Activated naive CD8-positive, alpha-beta T cell treated with anti-CD3 and anti-CD28 coated beads for 36 hours (primary cell): Measurements from ENCODE around the gene S100A2. TPM values are rescaled to one million over a fixed set of nuclear protein-coding genes. Genes with fewer than 3 reads are reported as not detected.
"Not testable (repeated sequence)": the region's sequence is repeated elsewhere in the genome, so short reads cannot be mapped to it uniquely, and the experiment has no call there.

Experiments used
- DNase-seq: peaks from one replicate; pipeline ENCODE4 v3.0.0; 2021
- H3K27ac Mint-ChIP-seq: one replicate; pipeline ENCODE4 v1.8.0; 2022; ENCODE audit warnings: mild to moderate bottlenecking, moderate library complexity, mixed read lengths
- H3K27me3 Mint-ChIP-seq: one replicate; pipeline ENCODE4 v1.8.0; 2022; ENCODE audit warnings: mild to moderate bottlenecking, mixed read lengths
- H3K36me3 Mint-ChIP-seq: one replicate; pipeline ENCODE4 v1.8.0; 2021; ENCODE audit warnings: mild to moderate bottlenecking, mixed read lengths
- H3K4me1 Mint-ChIP-seq: one replicate; pipeline ENCODE4 v1.8.0; 2021; ENCODE audit warnings: mixed read lengths
- H3K4me3 Mint-ChIP-seq: one replicate; pipeline ENCODE4 v1.8.0; 2022; ENCODE audit warnings: mild to moderate bottlenecking, moderate library complexity, mixed read lengths
- H3K9me3 Mint-ChIP-seq: one replicate; pipeline ENCODE4 v1.8.0; 2022; ENCODE audit warnings: mixed read lengths
- total RNA-seq, 2 experiments: library from RNA; stranded (reverse); gene quantifications; one replicate each; pipeline ENCODE4 v1.2.3, GENCODE V29; 2021

Gene S100A2
- total RNA-seq, 2 experiments from 2014 or later = 0.60 TPM; not detected in 1

DNA sequence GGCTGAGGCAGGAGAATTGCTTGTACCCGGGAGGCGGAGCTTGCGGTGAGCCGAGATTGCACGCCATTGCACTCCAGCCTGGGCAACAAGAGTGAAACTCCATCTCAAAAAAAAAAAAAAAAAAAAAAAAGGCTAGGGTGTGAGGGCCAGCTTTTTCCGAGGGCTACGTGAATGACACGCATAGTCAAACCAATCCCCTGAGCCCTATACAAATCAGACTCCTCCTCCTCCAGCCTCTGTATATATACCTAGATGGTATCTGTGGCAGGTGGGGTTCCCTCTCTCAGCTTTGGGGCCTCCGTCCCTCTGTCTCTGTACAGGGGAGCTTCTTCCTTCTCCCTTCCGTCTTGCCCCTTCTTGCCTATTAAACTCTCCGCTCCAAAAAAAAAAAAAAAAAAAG lies 40.5 kb upstream of the S100A2 start:
- no peak for DNase-seq
- Mint-ChIP-seq H3K27me3 (no peaks in the 10 kb centered on the region), H3K4me3 (no peak overlapping the region), H3K27ac (no peak overlapping the region), H3K4me1 (peaks cover 6% of the 10 kb centered on the region), H3K36me3 (no peaks in the 10 kb centered on the region), H3K9me3 (no peaks in the 10 kb centered on the region)

DNA sequence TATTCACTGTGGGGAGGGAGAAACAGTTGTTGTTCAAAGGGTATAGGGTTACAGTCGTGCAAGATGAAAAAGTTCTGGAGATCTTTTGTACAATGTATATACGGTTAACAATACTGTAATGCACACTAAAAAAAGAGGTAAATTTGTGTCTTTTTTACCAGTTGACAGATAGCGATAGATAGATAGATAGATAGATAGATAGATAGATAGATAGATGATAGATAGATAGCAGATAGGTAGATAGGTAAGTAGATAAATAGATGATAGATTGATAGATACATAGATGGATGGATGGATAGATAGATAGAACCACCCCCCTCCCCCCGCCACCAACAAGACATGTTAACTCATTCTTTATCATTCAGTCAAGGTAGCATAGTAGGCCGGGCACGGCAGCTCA lies 37.1 kb upstream of the S100A2 start:
- no peak for DNase-seq
- no peaks in the 10 kb centered on the region for H3K27me3 Mint-ChIP-seq
- H3K4me1 Mint-ChIP-seq = peaks cover 13% of the 10 kb centered on the region
- H3K4me3 Mint-ChIP-seq = no peak overlapping the region
- H3K27ac Mint-ChIP-seq = no peak overlapping the region
- H3K36me3 Mint-ChIP-seq = no peaks in the 10 kb centered on the region
- H3K9me3 Mint-ChIP-seq = no peaks in the 10 kb centered on the region

DNA sequence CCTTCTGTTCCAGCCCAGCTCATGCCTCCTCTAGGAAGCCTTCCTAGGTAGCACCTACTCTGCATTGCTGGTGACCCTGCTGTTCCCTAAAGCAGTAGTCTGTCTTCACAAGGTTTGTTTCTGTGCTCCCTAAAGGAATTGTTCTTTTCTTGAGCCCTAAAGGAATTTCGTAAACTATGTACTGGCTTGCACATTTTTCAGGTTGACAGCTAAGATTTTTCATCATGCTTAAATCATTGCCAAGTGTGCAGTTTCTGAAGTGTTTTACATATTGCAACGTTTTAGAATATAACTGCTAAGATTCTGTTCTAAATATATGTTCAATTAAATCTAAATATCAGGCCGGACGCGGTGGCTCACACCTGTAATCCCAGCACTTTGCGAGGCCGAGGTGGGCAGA lies 34.2 kb upstream of the S100A2 start:
- Mint-ChIP-seq H3K4me3 (no peak overlapping the region), H3K4me1 (peaks cover 11% of the 10 kb centered on the region), H3K9me3 (no peaks in the 10 kb centered on the region), H3K27ac (no peak overlapping the region), H3K27me3 (no peaks in the 10 kb centered on the region), H3K36me3 (no peaks in the 10 kb centered on the region)
- no peak for DNase-seq

DNA sequence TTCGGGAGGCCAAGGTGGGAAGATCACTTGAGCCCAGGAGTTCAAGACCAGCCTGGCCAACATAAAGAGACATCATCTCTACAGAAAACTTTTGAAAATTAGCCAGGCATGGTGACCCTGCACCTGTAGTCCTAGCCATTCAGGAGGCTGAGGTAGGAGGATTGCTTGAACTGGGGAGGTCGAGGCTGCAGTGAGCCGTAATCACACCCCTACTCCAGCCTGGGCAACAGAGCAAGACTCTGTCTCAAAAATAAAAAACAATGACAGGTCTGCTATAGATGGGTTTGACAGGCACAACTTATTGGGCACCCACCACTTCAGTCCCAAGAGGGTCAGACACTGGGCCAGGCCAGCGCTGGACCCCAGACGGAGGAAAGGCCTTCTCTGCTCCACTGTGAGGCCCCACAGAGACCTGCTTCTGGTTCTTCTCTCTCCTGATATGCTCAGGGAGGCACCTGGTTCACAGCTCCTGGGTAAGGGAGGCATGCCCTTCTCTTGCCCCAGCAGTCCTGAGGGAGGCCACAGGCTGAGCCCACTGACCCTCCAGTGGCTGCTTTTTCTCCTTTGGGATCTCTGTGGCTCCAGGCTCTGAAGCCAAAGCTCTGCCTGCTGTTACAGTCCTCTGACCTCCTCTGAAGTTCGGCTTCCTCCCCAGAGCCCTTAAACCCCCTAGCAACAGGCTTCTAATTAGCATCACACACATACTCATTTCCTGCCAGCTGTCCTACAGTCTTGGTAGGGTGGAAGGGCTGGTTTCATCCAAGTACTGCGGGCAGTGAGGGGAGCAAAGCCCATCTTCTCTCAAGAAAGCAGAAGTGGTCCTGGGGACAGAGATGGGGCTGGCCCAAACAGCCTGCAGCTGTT lies 32.9 kb upstream of the S100A2 start:
- DNase-seq = peak; percentile 14
- no peaks in the 10 kb centered on the region for H3K36me3 Mint-ChIP-seq
- peaks cover 11% of the 10 kb centered on the region for H3K4me1 Mint-ChIP-seq
- H3K9me3 Mint-ChIP-seq = no peaks in the 10 kb centered on the region
- H3K4me3 Mint-ChIP-seq = no peak overlapping the region
- H3K27me3 Mint-ChIP-seq = no peaks in the 10 kb centered on the region
- H3K27ac Mint-ChIP-seq = peak overlapping the region; percentile 34

DNA sequence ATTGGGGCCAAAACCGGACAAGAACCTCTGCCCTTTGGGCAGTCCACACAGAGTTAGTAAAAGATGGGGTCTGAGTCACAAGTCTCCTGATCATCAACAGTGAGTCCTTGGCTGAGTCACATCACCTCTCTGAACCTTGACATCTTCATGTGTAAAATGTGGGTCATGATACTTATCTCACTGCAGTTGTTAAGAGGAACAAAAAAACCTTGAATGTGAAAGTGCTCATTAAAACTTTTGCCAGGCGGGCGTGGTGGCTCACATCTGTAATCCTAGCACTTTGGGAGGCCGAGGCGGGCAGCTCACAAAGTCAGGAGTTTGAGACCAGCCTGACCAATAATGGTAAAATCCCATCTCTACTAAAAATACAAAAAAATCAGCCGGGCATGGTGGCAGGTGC lies 31.6 kb upstream of the S100A2 start:
- Mint-ChIP-seq H3K4me1 (peaks cover 9% of the 10 kb centered on the region), H3K9me3 (no peaks in the 10 kb centered on the region), H3K27ac (no peak overlapping the region), H3K27me3 (no peaks in the 10 kb centered on the region), H3K36me3 (no peaks in the 10 kb centered on the region), H3K4me3 (no peak overlapping the region)
- DNase-seq = no peak

DNA sequence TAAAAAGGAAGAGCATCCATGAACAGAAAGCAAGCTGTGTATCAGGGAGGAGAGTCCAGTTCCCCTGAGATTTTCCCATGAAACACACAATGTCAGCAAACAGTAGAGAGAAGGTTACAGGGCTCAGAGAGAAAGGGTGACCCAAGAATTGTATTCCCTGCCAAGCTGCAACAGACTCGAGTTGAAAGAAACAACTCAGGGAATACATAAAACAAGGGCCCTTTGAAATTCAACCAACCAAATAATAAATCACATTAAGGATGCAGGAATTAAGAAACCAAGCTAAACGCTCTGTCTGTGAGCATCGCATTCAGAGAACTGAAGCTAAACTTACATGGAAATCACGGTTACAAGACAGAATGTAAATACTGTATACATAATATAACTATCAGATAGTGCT lies 27.1 kb upstream of the S100A2 start:
- no peaks in the 10 kb centered on the region for H3K9me3 Mint-ChIP-seq
- no peaks in the 10 kb centered on the region for H3K27me3 Mint-ChIP-seq
- H3K27ac Mint-ChIP-seq = no peak overlapping the region
- no peak overlapping the region for H3K4me3 Mint-ChIP-seq
- no peaks in the 10 kb centered on the region for H3K36me3 Mint-ChIP-seq
- DNase-seq = no peak
- H3K4me1 Mint-ChIP-seq = no peaks in the 10 kb centered on the region

DNA sequence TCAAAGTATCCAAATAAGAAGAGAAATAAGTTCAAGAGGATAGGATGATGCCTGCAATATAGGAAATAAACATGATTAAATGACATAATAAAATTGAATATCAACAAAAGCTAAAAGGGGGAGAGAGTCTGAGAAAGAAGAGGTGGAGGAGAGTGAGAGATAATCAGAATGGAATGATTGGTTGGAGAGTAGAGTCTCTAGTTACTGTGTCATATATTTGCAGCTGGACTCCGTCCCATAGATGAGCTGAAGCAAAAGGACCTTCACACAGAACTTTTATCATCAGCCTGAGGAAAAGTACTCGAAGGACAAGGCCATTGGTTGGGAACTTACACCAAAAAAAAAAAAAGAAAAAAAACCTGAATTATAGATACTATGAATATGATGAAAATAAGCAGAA lies 22.8 kb upstream of the S100A2 start:
- peaks cover 3% of the 10 kb centered on the region for H3K27me3 Mint-ChIP-seq
- H3K27ac Mint-ChIP-seq = no peak overlapping the region
- no peak overlapping the region for H3K4me3 Mint-ChIP-seq

DNA sequence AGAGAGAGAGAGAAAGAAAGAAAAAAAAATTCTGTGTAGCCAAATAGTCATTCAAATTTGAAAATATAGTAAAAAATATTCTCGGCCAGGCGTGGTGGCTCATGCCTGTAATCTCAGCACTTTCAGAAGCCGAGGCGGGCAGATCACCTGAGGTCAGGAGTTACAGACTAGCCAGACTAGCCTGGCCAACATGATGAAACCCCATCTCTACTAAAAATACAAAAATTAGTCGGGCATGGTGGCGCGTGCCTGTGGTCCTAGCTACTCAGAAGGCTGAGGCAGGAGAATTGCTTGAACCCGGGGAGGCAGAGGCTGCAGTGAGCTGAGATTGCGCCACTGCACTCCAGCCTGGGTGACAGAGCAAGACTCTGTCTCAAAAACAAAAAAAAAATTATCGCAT lies 22.4 kb upstream of the S100A2 start:
- H3K9me3 Mint-ChIP-seq, H3K27ac Mint-ChIP-seq, H3K36me3 Mint-ChIP-seq, H3K4me3 Mint-ChIP-seq, DNase-seq, H3K4me1 Mint-ChIP-seq, H3K27me3 Mint-ChIP-seq: not testable (repeated sequence)

More for the DNA sequence above, 22.8 kb upstream of the S100A2 start:
- DNase-seq = no peak
- H3K4me1 Mint-ChIP-seq = no peaks in the 10 kb centered on the region
- H3K9me3 Mint-ChIP-seq = no peaks in the 10 kb centered on the region
- H3K36me3 Mint-ChIP-seq = no peaks in the 10 kb centered on the region

DNA sequence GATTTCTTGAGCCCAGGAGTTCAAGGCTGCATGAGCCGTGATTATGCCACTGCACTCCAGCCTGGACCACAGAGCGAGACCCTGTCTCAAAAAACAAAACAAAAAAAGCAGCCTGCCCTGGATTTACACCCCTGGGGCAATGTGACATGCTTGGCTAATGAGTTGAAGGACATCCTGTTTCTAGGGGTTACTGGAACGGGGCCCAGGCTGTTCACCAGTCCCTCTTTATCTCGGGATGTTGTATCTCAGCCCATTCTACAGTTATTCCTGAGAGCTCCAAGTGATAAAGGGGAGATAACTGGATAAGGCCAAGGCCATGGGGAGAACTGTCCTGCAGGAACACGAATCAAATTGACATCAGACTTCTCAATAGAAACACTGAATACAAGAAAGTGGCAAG lies 21.7 kb upstream of the S100A2 start:
- peaks cover 3% of the 10 kb centered on the region for H3K27me3 Mint-ChIP-seq
- DNase-seq = no peak
- no peaks in the 10 kb centered on the region for H3K36me3 Mint-ChIP-seq
- H3K4me1 Mint-ChIP-seq = no peaks in the 10 kb centered on the region
- no peak overlapping the region for H3K4me3 Mint-ChIP-seq
- H3K27ac Mint-ChIP-seq = no peak overlapping the region
- H3K9me3 Mint-ChIP-seq = no peaks in the 10 kb centered on the region

DNA sequence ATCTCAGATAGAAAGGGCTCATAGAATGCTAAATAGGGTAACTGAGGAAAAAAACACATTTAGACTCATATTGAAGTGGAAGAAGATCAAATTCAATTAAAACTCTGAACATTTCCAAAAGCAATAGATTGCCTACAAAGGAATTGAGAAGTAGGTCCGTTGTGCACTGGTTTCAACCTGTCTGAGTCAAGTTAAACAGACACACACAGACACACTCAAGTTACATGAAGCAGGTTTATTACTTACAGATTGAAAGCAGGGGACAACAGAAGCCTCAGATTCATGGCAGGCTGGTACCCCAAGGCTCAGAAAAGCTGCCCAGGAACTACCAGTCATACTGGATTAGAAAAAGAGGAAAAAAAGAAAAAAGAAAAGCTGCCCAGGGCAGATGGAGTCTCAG lies 20.7 kb upstream of the S100A2 start:
- H3K4me1 Mint-ChIP-seq = no peaks in the 10 kb centered on the region
- peaks cover 3% of the 10 kb centered on the region for H3K27me3 Mint-ChIP-seq
- H3K36me3 Mint-ChIP-seq = no peaks in the 10 kb centered on the region
- DNase-seq = no peak
- H3K27ac Mint-ChIP-seq = no peak overlapping the region
- H3K9me3 Mint-ChIP-seq = no peaks in the 10 kb centered on the region
- H3K4me3 Mint-ChIP-seq = no peak overlapping the region

DNA sequence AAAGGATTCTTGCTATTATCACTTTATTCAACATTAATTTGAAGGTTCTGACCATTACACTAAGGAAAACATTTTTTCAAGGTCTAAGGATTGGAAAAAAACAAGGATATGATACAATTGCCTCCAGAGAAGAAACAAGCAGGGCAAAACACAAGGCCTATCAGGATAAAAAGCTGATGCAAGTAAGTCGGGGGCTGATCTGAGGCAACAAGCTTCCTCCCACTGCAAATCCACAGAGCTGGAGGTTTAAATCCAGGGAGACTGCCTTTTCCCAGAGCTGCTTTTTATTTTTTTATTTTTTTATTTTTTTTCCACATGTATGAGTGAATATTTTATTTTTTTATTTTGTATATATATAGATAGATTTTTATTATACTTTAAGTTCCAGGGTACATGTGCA lies 19.4 kb upstream of the S100A2 start:
- Mint-ChIP-seq H3K27ac (no peak overlapping the region), H3K9me3 (no peaks in the 10 kb centered on the region), H3K36me3 (no peaks in the 10 kb centered on the region), H3K27me3 (peaks cover 3% of the 10 kb centered on the region), H3K4me3 (no peak overlapping the region), H3K4me1 (no peaks in the 10 kb centered on the region)
- no peak for DNase-seq

DNA sequence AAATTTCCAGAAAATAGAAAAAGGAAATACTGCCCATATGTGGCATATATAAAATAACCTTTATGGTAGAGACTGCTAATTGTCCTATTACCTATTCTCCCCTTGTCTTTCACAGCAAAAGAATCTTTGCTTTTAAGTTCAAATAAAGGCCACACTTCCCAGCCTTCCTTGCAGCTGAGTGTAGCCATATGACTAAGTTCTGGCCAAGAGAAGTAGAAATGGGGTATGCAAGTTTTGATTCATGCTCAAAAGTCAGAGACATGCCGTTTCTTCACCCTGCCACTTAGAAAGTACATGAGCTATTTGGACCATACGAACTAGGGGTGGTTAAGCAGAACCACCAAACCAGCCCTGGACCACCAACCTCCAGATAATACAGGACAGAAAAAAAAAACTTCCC lies 18.3 kb upstream of the S100A2 start:
- no peaks in the 10 kb centered on the region for H3K4me1 Mint-ChIP-seq
- H3K4me3 Mint-ChIP-seq = no peak overlapping the region
- H3K36me3 Mint-ChIP-seq = no peaks in the 10 kb centered on the region
- peaks cover 8% of the 10 kb centered on the region for H3K27me3 Mint-ChIP-seq
- H3K9me3 Mint-ChIP-seq = no peaks in the 10 kb centered on the region
- no peak overlapping the region for H3K27ac Mint-ChIP-seq
- DNase-seq = no peak

DNA sequence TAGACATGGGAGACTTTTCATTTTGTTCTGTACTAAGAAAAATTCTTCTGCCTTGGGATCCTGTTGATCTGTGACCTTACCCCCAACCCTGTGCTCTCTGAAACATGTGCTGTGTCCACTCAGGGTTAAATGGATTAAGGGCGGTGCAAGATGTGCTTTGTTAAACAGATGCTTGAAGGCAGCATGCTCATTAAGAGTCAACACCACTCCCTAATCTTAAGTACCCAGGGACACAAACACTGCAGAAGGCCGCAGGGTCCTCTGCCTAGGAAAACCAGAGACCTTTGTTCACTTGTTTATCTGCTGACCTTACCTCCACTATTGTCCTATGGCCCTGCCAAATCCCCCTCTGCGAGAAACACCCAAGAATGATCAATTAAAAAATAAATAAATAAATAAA lies 17.9 kb upstream of the S100A2 start:
- H3K36me3 Mint-ChIP-seq, H3K27ac Mint-ChIP-seq, H3K9me3 Mint-ChIP-seq, DNase-seq, H3K4me1 Mint-ChIP-seq, H3K4me3 Mint-ChIP-seq: not testable (repeated sequence)
- peaks cover 13% of the 10 kb centered on the region for H3K27me3 Mint-ChIP-seq

DNA sequence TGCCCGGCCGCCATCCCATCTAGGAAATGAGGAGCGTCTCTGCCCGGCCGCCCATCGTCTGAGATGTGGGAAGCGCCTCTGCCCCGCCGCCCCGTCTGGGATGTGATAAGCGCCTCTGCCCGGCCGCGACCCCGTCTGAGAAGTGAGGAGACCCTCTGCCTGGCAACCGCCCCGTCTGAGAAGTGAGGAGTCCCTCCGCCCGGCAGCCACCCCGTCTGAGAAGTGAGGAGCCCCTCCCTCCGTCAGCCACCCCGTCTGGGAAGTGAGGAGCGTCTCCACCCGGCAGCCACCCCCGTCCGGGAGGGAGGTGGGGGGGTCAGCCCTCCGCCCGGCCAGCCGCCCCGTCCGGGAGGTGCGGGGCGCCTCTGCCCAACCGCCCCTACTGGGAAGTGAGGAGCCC lies 17.2 kb upstream of the S100A2 start:
- not testable (repeated sequence) for H3K27ac Mint-ChIP-seq, H3K36me3 Mint-ChIP-seq, DNase-seq, H3K4me1 Mint-ChIP-seq, H3K9me3 Mint-ChIP-seq, H3K4me3 Mint-ChIP-seq
- H3K27me3 Mint-ChIP-seq = peaks cover 20% of the 10 kb centered on the region

DNA sequence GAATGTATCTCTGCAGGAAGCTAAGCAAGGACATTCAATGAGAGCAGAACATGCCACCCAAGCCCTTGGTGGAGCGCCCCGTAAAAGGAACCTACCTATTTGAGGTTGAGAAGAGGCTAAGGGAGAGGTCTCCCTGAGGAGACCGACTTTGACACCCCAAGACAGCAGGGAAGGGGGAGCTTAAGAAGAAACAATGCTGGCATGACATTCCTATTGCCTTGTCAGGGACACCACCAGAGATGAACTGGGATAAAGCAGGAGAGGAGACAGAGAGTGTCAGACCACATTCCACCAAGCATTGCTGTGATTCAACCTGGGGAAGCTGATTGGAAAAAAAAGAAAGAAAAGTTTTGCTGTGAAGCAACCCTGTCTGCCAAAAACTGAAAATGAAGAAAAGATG lies 13.3 kb upstream of the S100A2 start:
- Mint-ChIP-seq H3K4me1 (peaks cover 2% of the 10 kb centered on the region), H3K27me3 (peaks cover 36% of the 10 kb centered on the region), H3K4me3 (no peak overlapping the region), H3K27ac (no peak overlapping the region), H3K36me3 (no peaks in the 10 kb centered on the region), H3K9me3 (no peaks in the 10 kb centered on the region)
- DNase-seq = no peak

DNA sequence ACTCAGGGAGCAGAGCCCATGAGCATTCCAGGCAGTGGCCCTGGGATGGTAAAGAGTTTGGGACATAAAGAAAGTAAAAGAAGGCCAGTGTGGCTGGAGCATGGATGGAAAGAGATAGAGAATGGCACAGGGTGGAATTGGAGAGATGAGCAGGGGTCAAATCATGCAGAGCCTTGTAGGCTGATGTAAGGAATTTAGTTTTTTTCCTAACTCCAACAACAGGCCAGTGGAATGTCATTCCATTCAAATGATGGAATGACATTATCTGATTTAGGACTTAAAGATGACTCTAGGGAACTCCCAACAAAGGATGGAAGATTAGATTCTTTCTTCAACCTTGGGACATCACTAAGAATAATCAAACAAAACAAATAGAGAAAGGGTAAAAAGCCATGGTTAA lies 12.8 kb upstream of the S100A2 start:
- H3K27ac Mint-ChIP-seq = no peak overlapping the region
- no peak overlapping the region for H3K4me3 Mint-ChIP-seq

More for the DNA sequence above, 12.8 kb upstream of the S100A2 start:
- DNase-seq = no peak
- Mint-ChIP-seq H3K4me1 (peaks cover 4% of the 10 kb centered on the region), H3K27me3 (peaks cover 36% of the 10 kb centered on the region), H3K36me3 (no peaks in the 10 kb centered on the region), H3K9me3 (no peaks in the 10 kb centered on the region)
